Spleen (tissue), 11 donors: Measurements from ENCODE around the gene OR1I1. TPM values are rescaled to one million over a fixed set of nuclear protein-coding genes. Genes with fewer than 3 reads are reported as not detected.

Source experiments
- DNase-seq: peaks from one replicate; pipeline ENCODE4 v3.0.0-alpha.2; 2020
- H3K27ac ChIP-seq, 8 donors: fragments of 200-600 bp; sonication (generic) in 7 of 8; 1 replicate in 4 of 8; 2 replicates in 4 of 8; pipeline versions ENCODE4 v1.5.0 to v1.8.0; 2016 to 2021; ENCODE audit warnings: inconsistent platforms in 4 of 8, mild to moderate bottlenecking in 4 of 8, moderate library complexity in 1 of 8
- H3K27me3 ChIP-seq, 7 donors: fragments of 200-600 bp; sonication (generic) in 6 of 7; replicated peaks in 1 of 7; 1 replicate in 4 of 7; 2 replicates in 3 of 7; pipeline versions ENCODE4 v1.5.0 to v1.8.0; 2016 to 2021; ENCODE audit warnings: inconsistent platforms in 3 of 7, mild to moderate bottlenecking in 1 of 7
- H3K36me3 ChIP-seq, 6 donors: fragments of 200-600 bp; sonication (generic) in 5 of 6; 1 replicate in 4 of 6; 2 replicates in 2 of 6; pipeline versions ENCODE4 v1.5.0 to v1.8.0; 2016 to 2021; ENCODE audit warnings: inconsistent platforms in 2 of 6
- H3K4me1 ChIP-seq, 6 donors: fragments of 200-600 bp; sonication (generic) in 5 of 6; 1 replicate in 3 of 6; 2 replicates in 3 of 6; pipeline versions ENCODE4 v1.5.0 to v1.8.0; 2016 to 2021; ENCODE audit warnings: inconsistent platforms in 3 of 6
- H3K4me3 ChIP-seq, 8 donors: fragments of 200-600 bp; sonication (generic) in 7 of 8; 1 replicate in 4 of 8; 2 replicates in 4 of 8; pipeline versions ENCODE4 v1.5.0 to v1.8.0; 2016 to 2021; ENCODE audit warnings: inconsistent platforms in 4 of 8, mild to moderate bottlenecking in 4 of 8, moderate library complexity in 2 of 8
- H3K9me3 ChIP-seq, 8 donors: fragments of 200-600 bp; sonication (generic) in 7 of 8; 1 replicate in 4 of 8; 2 replicates in 4 of 8; pipeline versions ENCODE4 v1.5.0 to v1.8.0; 2016 to 2021; ENCODE audit warnings: inconsistent platforms in 4 of 8
- POLR2A ChIP-seq, 3 donors: fragments of 450-650 bp; IDR thresholded peaks; one replicate each; pipeline ENCODE4 v1.5.1; 2017; ENCODE audit warnings: antibody characterized with exemption in 3 of 3, mild to moderate bottlenecking in 1 of 3
- POLR2AphosphoS5 ChIP-seq, 3 donors: sonication (generic); formaldehyde crosslinking; IDR thresholded peaks; one replicate each; pipeline ENCODE4 v1.5.1; 2017; ENCODE audit warnings: antibody characterized with exemption in 3 of 3
- WGBS, 5 donors: extraction: QIAGEN DNeasy Blood & Tissue Kit in 3 of 5; methylation state at CpG; one replicate each; pipeline versions ENCODE4 v1.1.5 to v1.1.7; 2013 to 2018; 5-methylcytosine and 5-hydroxymethylcytosine counted together
- intact Hi-C: fragments of 100-400 bp; cut with DNase I; formaldehyde crosslinking; loops from one replicate; pipeline ENCODE4 v1.15.0; 2023; ENCODE audit warnings: low total_unique reads
- polyA plus RNA-seq, 3 donors: library from polyadenylated mRNA; stranded (reverse); fragments of 200-250 nt; gene quantifications; one replicate each; pipeline ENCODE4 v1.2.1, GENCODE V29; 2013
- total RNA-seq, 7 donors: library from RNA; depleted of rRNA in 3 of 7; stranded (reverse); fragments of >200 nt in 3 of 7; fragmentation: NEBNext Ultra II Directional in 4 of 7; extraction: Animal tissue kit (Norgen Biotek cat#: 25700) in 4 of 7; gene quantifications; one replicate each; pipeline versions ENCODE4 v1.1.0 to v1.2.1, GENCODE V29; 2016 to 2021
- TF ChIP-seq, protein P1 (sequence below), 11 experiments: fragments of 200-600 bp in 7 of 11; fragments of 450-650 bp in 4 of 11; sonication (generic) in 4 of 11; IDR thresholded peaks in 8 of 11; conservative IDR thresholded peaks in 3 of 11; 1 replicate in 7 of 11; 2 replicates in 4 of 11; pipeline versions ENCODE4 v1.4.0 to v1.8.0; 2016 to 2021; ENCODE audit warnings: antibody characterized with exemption in 11 of 11, inconsistent platforms in 4 of 11, mild to moderate bottlenecking in 1 of 11
- donor health status: healthy with polysubstance abuse.
- donor health status: DM: no; HTN: no; CAD: no; lungs with moderate emphysema.
- donor health status: DM: no; HTN: no; CAD: no.
- donor health status: Bipolar disorder and iron deficiency.
- donor health status: healthy.
- donor health status: DM: no; HTN: no; CAD: no.
- donor health status: DM: yes; HTN: yes; CAD: no.

The OR1I1 gene
- total and polyA plus RNA-seq, 10 donors = 0.06 TPM; not detected in 9

DNA sequence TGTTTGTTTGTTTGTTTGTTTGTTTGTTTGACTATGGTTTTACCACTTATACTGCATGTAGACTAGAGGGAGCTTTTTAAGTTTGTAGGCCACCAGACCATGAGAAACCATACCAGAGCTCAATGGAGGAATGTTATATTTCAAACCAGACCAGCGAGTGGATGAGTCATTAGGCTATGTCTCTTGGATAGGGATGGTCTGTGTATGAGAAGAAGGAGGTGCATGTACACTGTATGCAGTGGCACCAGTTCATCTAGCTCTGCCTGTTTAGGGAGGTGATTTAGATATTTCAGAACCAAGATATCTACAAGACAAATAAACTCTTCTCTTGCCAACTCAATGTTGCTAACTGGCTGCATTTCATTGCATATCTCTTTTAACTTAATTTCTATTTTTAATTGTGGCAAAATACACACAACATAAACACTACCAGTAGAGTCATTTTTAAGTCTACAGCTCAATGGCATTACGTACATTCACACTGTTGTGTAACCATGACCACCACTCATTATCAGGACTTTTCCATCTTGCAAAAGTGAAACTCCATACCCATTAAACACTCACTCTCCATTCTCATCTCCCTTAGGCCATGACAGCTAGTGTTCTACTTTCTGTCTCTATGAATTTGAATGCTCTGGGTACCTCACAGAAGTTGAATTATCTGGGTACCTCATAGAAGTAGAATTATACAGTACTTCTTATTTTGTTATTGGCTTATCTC, 54.4 kb downstream of the OR1I1 start:
- no peaks in the 10 kb centered on the region for H3K4me1 ChIP-seq
- H3K27me3 ChIP-seq = peaks cover 0 to 33% (median 0%) of the 10 kb centered on the region in 7 donors
- H3K4me3 ChIP-seq = no peak overlapping the region
- no peaks in the 10 kb centered on the region for H3K36me3 ChIP-seq
- H3K9me3 ChIP-seq = peaks cover 0 to 20% (median 15%) of the 10 kb centered on the region in 8 donors
- no peak overlapping the region for H3K27ac ChIP-seq
- 76 to 90% (median 78%) methylated on average over 2 of the region's 2 CpGs for WGBS, 5 donors
- TF ChIP-seq POLR2AphosphoS5 (IDR thresholded peaks at IDR 0.05) (no peak), POLR2A (IDR thresholded peaks at IDR 0.05) (no peak)
- TF ChIP-seq, protein P1, sequence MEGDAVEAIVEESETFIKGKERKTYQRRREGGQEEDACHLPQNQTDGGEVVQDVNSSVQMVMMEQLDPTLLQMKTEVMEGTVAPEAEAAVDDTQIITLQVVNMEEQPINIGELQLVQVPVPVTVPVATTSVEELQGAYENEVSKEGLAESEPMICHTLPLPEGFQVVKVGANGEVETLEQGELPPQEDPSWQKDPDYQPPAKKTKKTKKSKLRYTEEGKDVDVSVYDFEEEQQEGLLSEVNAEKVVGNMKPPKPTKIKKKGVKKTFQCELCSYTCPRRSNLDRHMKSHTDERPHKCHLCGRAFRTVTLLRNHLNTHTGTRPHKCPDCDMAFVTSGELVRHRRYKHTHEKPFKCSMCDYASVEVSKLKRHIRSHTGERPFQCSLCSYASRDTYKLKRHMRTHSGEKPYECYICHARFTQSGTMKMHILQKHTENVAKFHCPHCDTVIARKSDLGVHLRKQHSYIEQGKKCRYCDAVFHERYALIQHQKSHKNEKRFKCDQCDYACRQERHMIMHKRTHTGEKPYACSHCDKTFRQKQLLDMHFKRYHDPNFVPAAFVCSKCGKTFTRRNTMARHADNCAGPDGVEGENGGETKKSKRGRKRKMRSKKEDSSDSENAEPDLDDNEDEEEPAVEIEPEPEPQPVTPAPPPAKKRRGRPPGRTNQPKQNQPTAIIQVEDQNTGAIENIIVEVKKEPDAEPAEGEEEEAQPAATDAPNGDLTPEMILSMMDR (IDR thresholded peaks at IDR 0.05 in 8 of 11, conservative IDR thresholded peaks at IDR 0.05 in 3 of 11) = no peak
- intact Hi-C loops = no loop called here
- no peak for DNase-seq

DNA sequence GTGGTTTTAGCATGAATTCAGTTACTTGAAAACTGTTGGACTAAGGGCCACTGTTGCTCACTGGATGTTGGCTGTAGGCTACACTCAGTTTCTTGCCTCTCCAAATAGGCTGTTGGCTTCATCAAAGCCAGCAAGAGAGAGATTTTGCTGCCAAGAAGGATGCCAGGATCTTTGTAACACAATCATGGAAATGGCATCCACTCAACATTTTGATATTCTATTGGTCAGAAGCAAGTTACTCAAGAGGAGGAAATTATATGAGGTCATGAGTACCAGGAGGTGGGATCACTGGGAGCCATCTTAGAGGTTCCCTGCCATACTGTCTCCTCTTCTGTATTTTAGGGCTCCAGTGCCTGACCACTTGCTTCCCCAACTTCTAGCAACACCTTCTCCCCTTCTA, 55.8 kb downstream of the OR1I1 start:
- no peak overlapping the region for H3K4me3 ChIP-seq
- no peaks in the 10 kb centered on the region for H3K36me3 ChIP-seq
- H3K27ac ChIP-seq = no peak overlapping the region
- H3K4me1 ChIP-seq = no peaks in the 10 kb centered on the region
- intact Hi-C loops = no loop called here
- TF ChIP-seq POLR2AphosphoS5 (IDR thresholded peaks at IDR 0.05) (no peak), POLR2A (IDR thresholded peaks at IDR 0.05) (no peak)
- TF ChIP-seq, protein P1 (IDR thresholded peaks at IDR 0.05 in 8 of 11, conservative IDR thresholded peaks at IDR 0.05 in 3 of 11) = no peak
- peaks cover 0 to 20% (median 15%) of the 10 kb centered on the region in 8 donors for H3K9me3 ChIP-seq
- H3K27me3 ChIP-seq = peaks cover 0 to 33% (median 0%) of the 10 kb centered on the region in 7 donors
- no peak for DNase-seq

DNA sequence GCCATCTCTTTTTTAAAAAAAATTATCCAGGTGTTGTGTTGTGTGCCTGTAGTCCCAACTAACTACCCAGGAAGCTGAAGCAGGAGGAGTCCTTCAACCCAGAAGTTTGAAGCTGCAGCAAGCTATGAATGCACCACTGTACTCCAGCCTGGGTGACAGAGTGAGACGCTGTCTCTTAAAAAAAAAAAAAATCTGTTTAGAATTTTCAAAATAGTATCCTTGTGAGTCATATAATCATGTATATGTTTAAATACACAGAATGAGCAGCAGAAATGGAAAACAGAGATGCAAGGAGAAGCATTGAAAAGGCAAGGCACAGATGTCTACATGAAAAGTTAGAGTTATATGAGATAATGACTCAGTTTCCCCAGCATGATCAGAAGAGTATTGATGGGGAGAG, 56.4 kb downstream of the OR1I1 start:
- peaks cover 0 to 20% (median 15%) of the 10 kb centered on the region in 8 donors for H3K9me3 ChIP-seq
- peaks cover 0 to 33% (median 0%) of the 10 kb centered on the region in 7 donors for H3K27me3 ChIP-seq
- WGBS, 5 donors = 52 to 93% (median 87%) methylated on average over 1 of the region's 1 CpG
- H3K4me1 ChIP-seq = no peaks in the 10 kb centered on the region
- intact Hi-C loops = no loop called here
- no peak overlapping the region for H3K27ac ChIP-seq
- H3K4me3 ChIP-seq = no peak overlapping the region
- TF ChIP-seq POLR2A (IDR thresholded peaks at IDR 0.05) (no peak), POLR2AphosphoS5 (IDR thresholded peaks at IDR 0.05) (no peak)
- TF ChIP-seq, protein P1 (IDR thresholded peaks at IDR 0.05 in 8 of 11, conservative IDR thresholded peaks at IDR 0.05 in 3 of 11) = no peak
- H3K36me3 ChIP-seq = no peaks in the 10 kb centered on the region
- no peak for DNase-seq

DNA sequence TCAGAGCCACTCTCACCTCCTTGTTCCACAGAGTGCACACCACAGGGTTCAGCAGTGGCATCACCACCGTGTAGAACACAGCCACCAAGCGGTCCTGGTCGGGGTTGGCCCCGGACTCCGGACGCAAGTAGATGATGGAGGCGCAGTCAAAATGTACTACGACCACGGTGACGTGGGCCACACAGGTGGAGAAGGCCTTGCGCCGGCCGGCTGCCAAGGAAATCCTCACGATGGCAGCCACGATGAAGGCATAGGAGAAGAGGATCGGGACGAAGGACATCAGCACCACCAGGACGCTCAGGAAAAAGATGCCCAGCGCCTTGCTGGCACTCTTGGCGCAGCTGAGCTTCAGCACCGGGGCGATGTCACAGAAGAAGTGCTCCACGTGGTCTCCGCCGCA, 59.1 kb downstream of the OR1I1 start:
- intact Hi-C loops = loop anchor here (10.0 kb wide), 1 partner anchor 266 kb away; no protein-coding TSS in a partner anchor
- Histone ChIP-seq H3K27ac (no peak overlapping the region), H3K4me1 (no peaks in the 10 kb centered on the region), H3K36me3 (no peaks in the 10 kb centered on the region), H3K4me3 (no peak overlapping the region), H3K9me3 (peaks cover 0 to 20% (median 15%) of the 10 kb centered on the region in 8 donors), H3K27me3 (peaks cover 0 to 28% (median 0%) of the 10 kb centered on the region in 7 donors)
- WGBS, 5 donors = 89 to 95% (median 95%) methylated on average over 25 of the region's 25 CpGs
- DNase-seq = no peak
- TF ChIP-seq, protein P1 (IDR thresholded peaks at IDR 0.05 in 8 of 11, conservative IDR thresholded peaks at IDR 0.05 in 3 of 11) = no peak
- TF ChIP-seq POLR2AphosphoS5 (IDR thresholded peaks at IDR 0.05) (no peak), POLR2A (IDR thresholded peaks at IDR 0.05) (no peak)
